ENCODE results near the gene SELE.

The SELE gene

GRCh38 chr1:169696273-169697100 lies 37.4 kb downstream of the SELE start:
- no peaks in the 10 kb centered on the region for H4K20me1 ChIP-seq (ENCODE audit: control insufficient read depth, insufficient read depth, low read depth, low read length)
- peak overlapping the region; percentile 57 for H3K27ac ChIP-seq (ENCODE audit: low read depth, low read length)
- no peaks in the 10 kb centered on the region for H3K9me3 ChIP-seq (ENCODE audit: control insufficient read depth, insufficient read depth, low read length)
- H3K27me3 ChIP-seq (ENCODE audit: control insufficient read depth, low read length) = no peaks in the 10 kb centered on the region
- H3K4me1 ChIP-seq (ENCODE audit: control insufficient read depth, low read length) = peaks cover 97% of the 10 kb centered on the region
- TF ChIP-seq CTCF (IDR thresholded peaks at IDR 0.05; ENCODE audit: low read depth, low read length, poor library complexity, severe bottlenecking) = no peak
- TF ChIP-seq EZH2phosphoT487 (IDR thresholded peaks at IDR 0.05; ENCODE audit: borderline replicate concordance, low read length) = no peak
- H3K36me3 ChIP-seq (ENCODE audit: control insufficient read depth, low read length) = peaks cover 34% of the 10 kb centered on the region
- no peaks in the 10 kb centered on the region for H3K9me2 ChIP-seq (replicated peaks; ENCODE audit: control insufficient read depth, low read length)
- H3K4me2 ChIP-seq (ENCODE audit: low read length) = peak overlapping the region; percentile 65
- H3K4me3 ChIP-seq (ENCODE audit: low read length) = peak overlapping the region; percentile 50
- peaks cover 16% of the 10 kb centered on the region for H3F3A ChIP-seq (ENCODE audit: control insufficient read depth, insufficient read depth)
- no peaks in the 10 kb centered on the region for H3K79me2 ChIP-seq (ENCODE audit: control insufficient read depth, low read length)

- Histone ChIP-seq H3K4me2 (ENCODE audit: low read length) (peak overlapping the region; percentile 34), H3K36me3 (ENCODE audit: control insufficient read depth, low read length) (peaks cover 25% of the 10 kb centered on the region), H3F3A (ENCODE audit: control insufficient read depth, insufficient read depth) (peaks cover 16% of the 10 kb centered on the region), H4K20me1 (ENCODE audit: control insufficient read depth, insufficient read depth, low read depth, low read length) (no peaks in the 10 kb centered on the region), H3K79me2 (ENCODE audit: control insufficient read depth, low read length) (no peaks in the 10 kb centered on the region), H3K4me3 (ENCODE audit: low read length) (0 out of 2 replicates have a peak overlapping the region, but pooled peaks have one; percentile 17), H3K27me3 (ENCODE audit: control insufficient read depth, low read length) (no peaks in the 10 kb centered on the region), H3K27ac (ENCODE audit: low read depth, low read length) (peak overlapping the region; percentile 44), H3K9me3 (ENCODE audit: control insufficient read depth, insufficient read depth, low read length) (no peaks in the 10 kb centered on the region), H3K4me1 (ENCODE audit: control insufficient read depth, low read length) (peaks cover 96% of the 10 kb centered on the region), H3K9me2 (replicated peaks; ENCODE audit: control insufficient read depth, low read length) (no peaks in the 10 kb centered on the region)
- TF ChIP-seq CTCF (IDR thresholded peaks at IDR 0.05; ENCODE audit: low read depth, low read length, poor library complexity, severe bottlenecking) (peak; percentile 49), EZH2phosphoT487 (IDR thresholded peaks at IDR 0.05; ENCODE audit: borderline replicate concordance, low read length) (no peak)
Observed at GRCh38 chr1:169694304-169695075, 39.4 kb downstream of the SELE start.

GRCh38 chr1:169692756-169693460 lies 41.0 kb downstream of the SELE start:
- Histone ChIP-seq H3K27me3 (ENCODE audit: control insufficient read depth, low read length) (no peaks in the 10 kb centered on the region), H3K79me2 (ENCODE audit: control insufficient read depth, low read length) (no peaks in the 10 kb centered on the region), H3F3A (ENCODE audit: control insufficient read depth, insufficient read depth) (peaks cover 16% of the 10 kb centered on the region), H3K9me2 (replicated peaks; ENCODE audit: control insufficient read depth, low read length) (no peaks in the 10 kb centered on the region), H4K20me1 (ENCODE audit: control insufficient read depth, insufficient read depth, low read depth, low read length) (no peaks in the 10 kb centered on the region), H3K4me1 (ENCODE audit: control insufficient read depth, low read length) (peaks cover 91% of the 10 kb centered on the region), H3K27ac (ENCODE audit: low read depth, low read length) (no peak overlapping the region), H3K36me3 (ENCODE audit: control insufficient read depth, low read length) (peaks cover 11% of the 10 kb centered on the region), H3K9me3 (ENCODE audit: control insufficient read depth, insufficient read depth, low read length) (no peaks in the 10 kb centered on the region), H3K4me3 (ENCODE audit: low read length) (no peak overlapping the region), H3K4me2 (ENCODE audit: low read length) (peak overlapping the region; percentile 24)
- TF ChIP-seq EZH2phosphoT487 (IDR thresholded peaks at IDR 0.05; ENCODE audit: borderline replicate concordance, low read length) = no peak
- TF ChIP-seq CTCF (IDR thresholded peaks at IDR 0.05; ENCODE audit: low read depth, low read length, poor library complexity, severe bottlenecking) = no peak

All from DOHH2 (cell line).